NB4 (cell line): ENCODE data around the gene KCND1.

Experiments
- DNase-seq: peaks from one replicate; pipeline ENCODE4 v3.0.0; 2010; ENCODE audit warnings: low read depth
- H3K4me3 ChIP-seq: one replicate; pipeline ENCODE4 v1.5.1; 2011; ENCODE audit warnings: mild to moderate bottlenecking, low read depth, low read length, moderate library complexity
- CTCF ChIP-seq: IDR thresholded peaks from one replicate; pipeline ENCODE4 v1.5.1; 2012; ENCODE audit warnings: low read depth, low read length
- MYC ChIP-seq: IDR thresholded peaks from 2 replicates; pipeline ENCODE4 v1.6.1; 2011; ENCODE audit warnings: low read depth, low read length
- POLR2A ChIP-seq: IDR thresholded peaks from 2 replicates; pipeline ENCODE4 v1.6.1; 2011; ENCODE audit warnings: mild to moderate bottlenecking; ENCODE audit not compliant: insufficient read length; ENCODE audit errors: extremely low read depth
- TF ChIP-seq, protein P1 (sequence below): IDR thresholded peaks from 2 replicates; pipeline ENCODE4 v1.6.1; 2011; ENCODE audit warnings: low read depth, low read length

KCND1 gene

GRCh38 chrX:49001521-49002090 lies 30.0 kb upstream of the KCND1 start:
- DNase-seq: peak; percentile 76
- peak overlapping the region; percentile 97 for H3K4me3 ChIP-seq
- TF ChIP-seq CTCF (no peak), POLR2A (no peak), MYC (no peak; the same call in 1 of the 2 replicates)
- TF ChIP-seq, protein P1, sequence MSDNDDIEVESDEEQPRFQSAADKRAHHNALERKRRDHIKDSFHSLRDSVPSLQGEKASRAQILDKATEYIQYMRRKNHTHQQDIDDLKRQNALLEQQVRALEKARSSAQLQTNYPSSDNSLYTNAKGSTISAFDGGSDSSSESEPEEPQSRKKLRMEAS: no peak; the same call in 1 of the 2 replicates

DNA sequence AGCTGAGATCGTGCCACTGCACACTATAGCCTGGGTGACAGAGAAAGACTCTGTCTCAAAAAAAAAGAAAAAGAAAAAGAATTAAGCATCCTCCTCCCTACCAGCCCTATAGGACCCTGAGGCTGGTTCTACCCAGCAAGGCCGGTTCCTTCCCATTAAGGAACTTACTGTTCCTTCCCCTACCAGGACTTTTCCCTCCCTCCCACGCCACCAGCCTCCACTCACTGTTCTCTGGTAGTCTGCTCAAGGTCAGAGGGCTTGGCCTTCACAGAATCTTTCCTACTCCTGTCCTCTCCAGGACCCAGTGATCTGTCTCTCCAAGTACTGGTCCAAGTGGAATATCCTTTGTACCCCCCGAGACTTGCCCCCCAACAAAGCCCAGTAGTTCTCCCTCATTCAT lies 29.0 kb upstream of the KCND1 start:
- DNase-seq: no peak
- TF ChIP-seq MYC: no peak
- TF ChIP-seq CTCF: no peak
- no peak for TF ChIP-seq POLR2A
- TF ChIP-seq, protein P1: no peak
- peak overlapping the region; percentile 97 for H3K4me3 ChIP-seq

DNA sequence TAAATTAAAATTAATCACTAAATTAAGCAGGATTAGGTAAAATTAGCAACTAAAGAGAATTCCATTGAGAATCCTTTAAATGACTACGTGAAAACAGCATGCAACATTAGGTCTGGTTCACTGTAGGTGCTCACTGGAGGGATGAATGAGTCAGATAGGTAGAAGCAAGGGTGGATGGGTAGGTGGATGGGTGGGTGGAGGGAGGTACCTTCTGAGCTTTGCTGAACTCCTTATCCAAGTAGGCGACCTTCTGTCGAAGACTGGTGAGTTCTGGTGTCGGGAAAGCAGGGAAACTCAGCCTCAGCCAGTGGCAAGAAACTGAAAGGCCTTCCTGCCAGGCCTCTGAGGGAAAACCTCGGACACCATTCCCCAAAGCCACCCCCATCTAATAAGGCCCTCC lies 27.4 kb upstream of the KCND1 start:
- DNase-seq: no peak
- TF ChIP-seq CTCF: no peak
- no peak for TF ChIP-seq MYC
- TF ChIP-seq, protein P1: no peak
- no peak for TF ChIP-seq POLR2A
- H3K4me3 ChIP-seq: no peak overlapping the region

GRCh38 chrX:48998391-48998790 lies 26.7 kb upstream of the KCND1 start:
- no peak overlapping the region for H3K4me3 ChIP-seq
- DNase-seq: peak; percentile 66
- peak; percentile 33 for TF ChIP-seq CTCF
- TF ChIP-seq MYC: no peak
- TF ChIP-seq, protein P1: no peak
- no peak for TF ChIP-seq POLR2A

DNA sequence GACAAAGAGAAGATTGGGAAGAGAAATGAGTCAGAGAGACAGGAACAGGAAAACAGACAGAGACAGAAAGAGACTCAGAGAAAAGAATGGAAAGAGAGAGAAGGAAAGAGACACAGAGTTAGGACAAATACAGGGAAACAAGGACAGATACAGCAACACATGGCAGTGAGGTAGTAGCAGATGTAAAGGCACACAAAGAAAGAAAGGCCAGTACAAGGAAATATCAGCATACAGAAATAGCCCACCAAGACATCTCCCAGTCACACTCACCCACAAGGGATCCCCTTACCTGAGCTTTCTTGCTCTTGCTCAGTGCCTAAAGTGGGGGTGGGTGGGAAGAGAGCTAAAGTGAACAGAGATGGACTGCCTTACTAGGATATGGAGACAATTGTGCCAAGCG lies 26.2 kb upstream of the KCND1 start:
- no peak overlapping the region for H3K4me3 ChIP-seq
- TF ChIP-seq MYC (no peak), POLR2A (no peak), CTCF (no peak)
- TF ChIP-seq, protein P1: no peak
- no peak for DNase-seq
